HG02610 (cell line): Measurements from ENCODE around the gene RNF112.
"Not testable (repeated sequence)": the region's sequence is repeated elsewhere in the genome, so short reads cannot be mapped to it uniquely, and the experiment has no call there.

Experiments used
- ATAC-seq: cut with Tn5 transposase; IDR thresholded peaks from one replicate; pipeline ENCODE4 v1.9.1; 2021; ENCODE audit warnings: mild to moderate bottlenecking, moderate library complexity; ENCODE audit not compliant: unreplicated experiment

Gene RNF112

DNA sequence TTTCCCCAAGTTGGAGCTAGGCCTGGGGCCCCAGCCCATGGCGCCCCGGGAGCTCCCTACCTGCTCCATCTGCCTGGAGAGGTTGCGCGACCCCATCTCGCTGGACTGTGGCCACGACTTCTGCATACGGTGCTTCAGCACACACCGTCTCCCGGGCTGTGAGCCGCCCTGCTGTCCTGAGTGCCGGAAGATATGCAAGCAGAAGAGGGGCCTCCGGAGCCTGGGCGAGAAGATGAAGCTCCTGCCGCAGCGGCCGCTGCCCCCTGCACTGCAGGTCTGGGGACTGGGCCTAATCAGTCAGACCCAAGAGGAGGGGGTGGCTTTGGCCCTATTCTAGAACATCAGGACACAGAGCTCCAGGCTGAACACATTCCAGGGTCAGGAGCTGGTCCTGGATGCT is 1.5 kb downstream of the RNF112 start:
- ATAC-seq = no peak

DNA sequence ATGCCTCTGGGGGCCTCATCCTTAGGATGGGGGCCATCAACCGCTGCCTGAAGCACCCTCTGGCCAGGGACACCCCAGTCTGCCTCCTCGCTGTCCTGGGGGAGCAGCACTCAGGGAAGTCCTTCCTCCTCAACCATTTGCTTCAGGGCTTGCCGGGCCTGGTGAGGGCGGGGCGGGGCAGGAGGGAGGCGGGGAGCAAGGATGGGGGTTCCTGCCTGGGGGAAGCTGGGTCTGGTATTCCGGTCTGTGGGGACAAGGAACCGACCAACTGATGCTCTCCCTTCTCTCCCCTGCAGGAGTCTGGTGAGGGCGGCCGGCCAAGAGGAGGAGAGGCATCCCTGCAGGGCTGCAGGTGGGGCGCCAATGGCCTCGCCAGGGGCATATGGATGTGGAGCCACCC is 2.0 kb downstream of the RNF112 start:
- ATAC-seq = no peak

DNA sequence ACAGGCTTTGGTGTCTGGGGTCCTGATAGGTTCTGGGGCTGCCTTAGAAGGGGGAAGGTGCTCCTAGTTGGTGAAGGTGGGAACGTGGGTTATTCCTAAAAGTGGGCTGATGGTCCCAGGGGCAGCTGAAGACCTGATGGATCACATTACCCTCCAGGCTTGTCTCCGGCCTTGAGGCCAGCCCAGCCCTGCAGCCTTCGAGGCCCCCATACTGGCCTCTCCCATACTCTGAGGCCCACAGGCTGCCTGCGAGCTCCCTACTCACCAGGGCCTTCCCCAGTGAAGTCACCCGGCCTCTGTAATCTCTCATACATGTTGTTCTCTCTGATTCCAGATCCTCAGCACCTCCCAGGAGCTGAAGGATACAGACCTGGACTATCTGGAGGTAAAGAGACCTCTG is 2.7 kb downstream of the RNF112 start:
- ATAC-seq = no peak

DNA sequence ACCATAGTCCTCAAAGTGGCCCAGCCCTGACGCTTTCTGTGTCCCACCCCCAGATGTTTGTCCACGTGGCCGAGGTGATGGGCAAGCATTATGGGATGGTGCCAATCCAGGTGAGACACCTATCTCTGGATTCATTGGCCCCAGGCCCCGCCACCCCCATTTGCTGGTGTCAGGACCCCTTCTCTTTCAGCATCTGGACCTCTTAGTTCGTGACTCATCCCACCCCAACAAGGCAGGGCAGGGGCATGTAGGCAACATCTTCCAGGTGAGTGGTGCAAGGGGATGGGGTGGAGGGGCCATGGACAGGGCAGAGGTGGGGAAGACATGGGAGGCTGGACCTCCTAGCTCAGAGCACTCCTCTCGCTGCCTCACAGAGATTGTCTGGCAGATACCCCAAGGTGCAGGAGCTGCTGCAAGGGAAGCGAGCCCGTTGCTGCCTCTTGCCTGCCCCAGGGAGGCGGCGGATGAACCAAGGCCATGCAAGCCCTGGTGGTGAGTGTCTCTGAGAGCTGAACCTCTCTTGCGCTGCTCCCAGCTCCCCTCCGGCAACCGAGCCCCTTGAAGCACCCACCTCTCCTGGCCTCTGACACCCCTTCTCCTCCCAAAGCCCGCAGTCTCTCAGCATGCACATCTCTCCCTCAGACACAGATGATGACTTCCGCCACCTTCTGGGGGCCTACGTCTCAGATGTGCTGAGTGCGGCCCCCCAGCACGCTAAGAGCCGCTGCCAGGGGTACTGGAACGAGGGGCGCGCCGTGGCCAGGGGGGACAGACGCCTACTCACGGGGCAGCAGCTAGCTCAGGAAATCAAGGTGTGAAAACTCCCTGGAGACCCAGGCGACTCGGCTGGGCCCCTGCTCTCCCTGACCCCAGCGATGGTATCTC is 3.6 kb downstream of the RNF112 start:
- no peak for ATAC-seq

DNA sequence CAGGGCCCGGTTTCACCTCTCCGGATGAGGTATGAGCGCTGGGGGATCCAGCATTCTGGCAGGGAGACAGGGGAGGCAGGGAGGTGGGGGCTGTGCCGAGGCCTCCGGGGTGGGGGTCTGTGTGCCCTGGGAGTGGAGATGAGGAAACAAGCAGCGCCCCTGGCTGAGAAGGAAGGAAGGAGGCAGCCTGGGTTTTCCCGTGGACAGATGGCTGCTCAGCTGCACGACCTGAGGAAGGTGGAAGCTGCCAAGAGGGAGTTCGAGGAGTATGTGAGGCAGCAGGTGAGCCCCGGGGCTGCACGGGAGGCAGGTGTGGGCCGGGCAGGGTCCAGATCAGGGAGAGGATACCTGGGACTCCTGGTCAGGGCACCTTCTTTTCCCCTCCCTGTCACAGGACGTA is 4.3 kb downstream of the RNF112 start:
- no peak for ATAC-seq

DNA sequence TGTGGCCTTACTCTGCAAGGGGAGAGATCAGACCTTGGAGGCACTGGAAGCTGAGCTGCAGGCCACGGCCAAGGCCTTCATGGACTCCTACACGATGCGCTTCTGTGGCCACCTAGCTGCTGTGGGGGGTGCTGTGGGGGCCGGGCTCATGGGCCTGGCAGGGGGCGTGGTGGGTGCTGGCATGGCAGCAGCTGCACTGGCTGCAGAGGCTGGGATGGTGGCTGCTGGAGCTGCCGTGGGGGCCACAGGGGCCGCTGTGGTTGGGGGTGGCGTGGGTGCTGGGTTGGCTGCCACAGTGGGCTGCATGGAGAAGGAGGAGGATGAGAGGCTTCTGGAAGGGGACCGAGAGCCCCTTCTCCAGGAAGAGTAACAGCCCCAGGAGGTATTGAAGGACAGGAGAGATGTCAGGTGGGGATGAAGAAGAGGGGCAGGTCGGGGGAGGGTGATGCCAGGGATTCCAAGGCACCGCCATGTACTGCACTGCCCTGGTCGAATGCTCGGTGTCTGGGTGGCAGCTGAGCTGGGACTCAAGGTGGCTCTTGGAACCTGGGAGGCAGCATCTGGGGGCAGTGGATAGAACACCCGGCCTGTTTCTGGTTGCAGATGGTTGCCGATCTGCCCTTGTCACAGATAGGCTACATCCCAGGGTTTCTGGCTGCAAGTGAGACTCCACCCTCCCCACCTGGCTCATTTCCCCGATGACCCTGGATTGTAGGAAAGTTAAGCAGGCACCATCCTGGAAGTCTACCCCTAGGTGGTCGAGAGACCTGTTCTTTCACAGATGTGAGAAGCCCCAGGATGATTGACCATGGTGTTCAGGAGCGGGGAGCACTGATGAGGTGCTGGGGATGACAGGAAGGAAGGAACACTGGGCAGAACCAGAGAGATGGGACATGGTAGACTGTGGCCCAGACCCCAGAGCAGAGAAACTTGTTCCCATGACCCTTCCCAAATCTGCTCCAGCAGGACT is 5.1 kb downstream of the RNF112 start:
- no peak for ATAC-seq

DNA sequence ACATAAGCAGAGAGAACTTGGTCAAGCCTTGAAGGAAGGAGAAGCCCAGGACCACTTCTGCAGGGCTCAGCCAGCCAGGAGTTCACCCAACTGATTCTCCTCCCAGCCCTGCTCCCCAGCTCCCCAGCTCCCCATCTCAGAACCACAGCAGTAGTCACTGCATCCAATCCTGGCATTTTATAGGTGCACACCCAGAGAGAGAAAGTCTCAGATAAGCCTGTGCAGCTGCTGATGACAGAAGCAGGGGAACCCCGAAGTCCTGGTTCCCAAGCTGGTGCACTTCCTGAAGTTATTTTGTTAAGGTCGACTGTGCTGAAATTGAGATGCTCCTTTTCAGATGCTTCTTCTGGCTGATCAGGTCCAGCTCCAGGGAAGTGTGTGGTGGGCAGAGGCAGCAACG is 6.6 kb downstream of the RNF112 start:
- ATAC-seq = no peak

DNA sequence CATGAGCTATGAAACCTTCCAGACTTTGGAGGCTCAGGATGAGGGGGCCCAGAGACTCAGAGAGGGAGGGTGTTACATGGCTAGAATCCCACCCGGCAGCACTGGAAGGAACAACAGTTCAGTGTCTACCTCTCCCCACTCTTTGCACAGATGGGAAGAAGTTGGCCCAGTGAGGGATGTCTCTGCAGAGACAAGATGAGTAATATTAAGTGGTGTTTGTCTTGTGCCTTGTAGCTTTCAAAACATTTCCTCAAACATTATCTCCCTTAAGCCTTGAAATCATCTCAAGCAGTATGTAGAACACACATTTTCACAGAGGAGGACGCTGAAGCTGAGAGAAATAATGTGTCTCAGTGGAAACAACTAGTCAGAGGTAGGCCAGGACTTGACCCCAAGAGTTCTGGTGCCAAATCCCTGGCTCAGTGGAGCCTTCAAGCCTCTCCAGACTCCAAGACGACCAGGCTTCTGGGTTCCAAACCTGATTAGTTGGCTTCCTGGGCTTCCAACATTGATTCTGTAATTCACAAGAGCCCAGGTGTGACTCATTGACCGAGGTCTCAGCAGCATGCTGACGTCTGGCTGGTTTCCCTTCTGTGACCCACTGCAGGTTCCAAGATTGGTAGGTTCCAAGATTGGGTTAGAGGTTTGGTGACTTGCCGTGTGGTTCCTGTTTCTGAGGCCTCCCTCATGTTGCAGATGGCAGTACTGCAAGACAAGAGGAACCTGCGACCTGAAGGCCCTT is 7.4 kb downstream of the RNF112 start:
- ATAC-seq = no peak

DNA sequence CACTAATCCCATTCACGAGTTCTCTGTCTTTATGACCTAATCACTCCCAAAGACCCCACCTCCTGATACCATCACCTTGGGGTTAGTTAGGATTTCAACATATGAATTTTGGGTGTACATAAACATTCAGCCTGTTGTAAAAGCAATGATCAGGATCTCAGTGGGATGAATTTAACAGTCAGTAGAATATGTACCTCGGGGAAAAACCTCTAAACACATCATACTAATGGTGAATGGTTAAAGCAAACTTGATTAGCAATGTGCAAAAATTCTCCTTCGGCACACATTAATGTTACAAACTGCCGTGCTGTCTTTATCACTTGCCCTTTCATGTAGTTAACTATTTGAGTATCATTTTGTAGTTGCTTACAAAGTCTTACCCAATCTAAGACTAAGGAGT is 10.2 kb downstream of the RNF112 start:
- no peak for ATAC-seq

- ATAC-seq = no peak
These were observed 10.9 kb downstream of the RNF112 start for GRCh38 chr17:19421926-19422325.

- no peak for ATAC-seq
These were observed 14.2 kb downstream of the RNF112 start for GRCh38 chr17:19424934-19425868.

GRCh38 chr17:19426631-19427030 is 15.6 kb downstream of the RNF112 start:
- ATAC-seq = no peak

- no peak for ATAC-seq
These were observed 20.7 kb downstream of the RNF112 start for GRCh38 chr17:19431691-19432090.

DNA sequence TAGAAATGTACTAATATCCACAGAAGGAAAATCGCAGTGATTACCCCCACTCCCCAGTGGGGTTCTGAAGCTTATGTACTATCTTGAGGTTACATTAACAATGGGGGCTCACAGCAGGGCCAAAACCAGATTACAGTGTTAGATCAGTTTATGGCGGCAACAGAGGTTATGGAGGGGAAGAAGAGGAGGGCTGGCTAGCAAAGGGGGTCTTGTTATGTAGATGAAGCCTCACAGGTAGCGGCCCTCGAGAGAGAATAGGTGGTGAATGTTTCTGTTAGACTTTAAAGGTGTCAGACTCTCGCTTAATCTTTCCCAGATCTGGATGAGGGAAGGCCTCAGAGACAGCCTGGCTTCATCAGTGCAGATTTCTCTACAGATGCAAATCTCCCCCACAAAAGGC is 22.2 kb downstream of the RNF112 start:
- ATAC-seq = no peak

- no peak for ATAC-seq
These were observed 22.8 kb downstream of the RNF112 start for GRCh38 chr17:19433727-19434340.

GRCh38 chr17:19440421-19440820 is 29.4 kb downstream of the RNF112 start:
- no peak for ATAC-seq

- not testable (repeated sequence) for ATAC-seq
These were observed 30.3 kb downstream of the RNF112 start for GRCh38 chr17:19441288-19441687.

DNA sequence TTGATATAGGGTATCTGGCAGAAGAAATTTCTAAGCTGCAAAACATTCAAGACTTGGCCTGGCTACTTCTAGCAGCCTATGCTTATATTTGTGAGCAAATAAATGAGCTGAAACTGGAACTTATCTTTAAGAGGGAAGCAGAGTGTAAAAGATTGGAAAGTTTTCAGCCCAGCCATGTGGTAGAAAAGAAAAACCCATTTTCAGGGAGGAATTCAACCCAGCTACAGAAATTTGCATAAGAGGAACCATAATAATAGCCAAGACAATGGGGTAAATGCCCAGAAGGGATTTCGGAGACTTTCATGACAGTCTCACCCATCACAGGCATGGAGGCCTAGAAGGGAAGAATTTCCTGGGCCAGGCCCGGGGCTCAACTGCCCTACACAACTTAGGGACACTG is 31.7 kb downstream of the RNF112 start:
- ATAC-seq = no peak

- ATAC-seq = no peak
These were observed 32.1 kb downstream of the RNF112 start for GRCh38 chr17:19443148-19443547.

DNA sequence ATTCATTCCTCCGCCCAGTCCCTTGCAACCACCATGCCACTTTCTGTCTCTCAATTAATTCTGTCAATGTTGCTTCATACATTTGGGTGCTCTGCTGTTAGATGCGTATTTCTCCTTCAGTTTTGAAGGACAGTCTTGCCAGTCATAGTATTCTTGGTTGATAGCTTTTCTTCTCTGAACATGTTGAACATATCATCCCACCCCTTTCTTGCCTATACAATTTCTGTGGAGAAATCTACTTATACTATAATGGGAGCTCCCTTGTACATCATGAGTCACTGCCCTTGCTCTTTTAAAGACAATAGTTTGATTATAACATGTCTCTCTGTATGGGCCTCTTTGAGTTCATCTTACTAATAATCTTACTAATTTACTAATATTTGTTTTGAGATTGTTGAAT is 34.1 kb downstream of the RNF112 start:
- ATAC-seq = no peak
